ENCODE data around the gene ABL1. TPM values are rescaled to one million over a fixed set of nuclear protein-coding genes. Genes with fewer than 3 reads are reported as not detected.

Gene ABL1
- total and polyA plus RNA-seq, 2 of the 13 experiments (the other 11 are each of a cell fraction or from before 2014, with no cell fraction given): 10.8 to 20.4 TPM

GRCh38 chr9:130884111-130884531 lies 49.1 kb downstream of the ABL1 start:
- in situ Hi-C loops (cut with HindIII; ENCODE audit: extremely low pct_ligation_motif_present, low pct_unique_long_range_greater_than_20kb) (no loop called here), intact Hi-C loops (cut with micrococcal nuclease; ENCODE audit: unreplicated experiment) (no loop called here)
- 97% methylated on average over 20 of the region's 25 CpGs for WGBS (ENCODE audit: low lambda C conversion rate)
- Histone ChIP-seq H3K9ac (ENCODE audit: insufficient read depth, low read depth, low read length) (no peak overlapping the region), H3K4me3 (replicated peaks in 1 of 3; ENCODE audit: insufficient read depth in 1 of 3, low read depth in 2 of 3, low read length in 3 of 3) (no peak overlapping the region), H3K4me2 (ENCODE audit: low read depth, low read length) (no peak overlapping the region), H3K4me1 (ENCODE audit: insufficient read depth, low read length) (no peaks in the 10 kb centered on the region), H2AFZ (ENCODE audit: low read length) (no peak overlapping the region), H4K20me1 (ENCODE audit: insufficient read depth, low read length) (0 out of 2 replicates have a peak, but pooled peaks cover 3% of the 10 kb centered on the region), H3K36me3 (replicated peaks in 1 of 2; ENCODE audit: control insufficient read depth in 1 of 2, insufficient read depth in 2 of 2, low read length in 2 of 2) (peaks cover 27 to 92% of the 10 kb centered on the region in 2 experiments), H3K9me3 (ENCODE audit: low read length) (no peaks in the 10 kb centered on the region), H3K27me3 (ENCODE audit: control insufficient read depth in 1 of 2, insufficient read depth in 2 of 2, low read length in 2 of 2) (no peaks in the 10 kb centered on the region), H3K27ac (ENCODE audit: extremely low read length, insufficient read depth, low read length) (no peak overlapping the region), H3K79me2 (ENCODE audit: insufficient read depth, low read length) (no peaks in the 10 kb centered on the region)
- ChIA-PET CTCF (ENCODE audit: low intra/inter-chr PET ratio, low total read pairs) (no interaction called here), POLR2A (no interaction called here)
- DNase-seq (ENCODE audit: low spot score): no peak
- BruUV-seq (replicated peaks): no TSS peak
- no peak for ATAC-seq
- TF ChIP-seq MED13 (CRISPR knock-in tag; IDR thresholded peaks at IDR 0.05) (no peak), AGO2 (optimal IDR thresholded peaks at IDR 0.05; ENCODE audit: low read depth, low read length) (peak; percentile 11), CENPBD1 (CRISPR knock-in tag; IDR thresholded peaks at IDR 0.05; ENCODE audit: borderline replicate concordance, low read depth) (no peak)
- TF ChIP-seq, protein P1, sequence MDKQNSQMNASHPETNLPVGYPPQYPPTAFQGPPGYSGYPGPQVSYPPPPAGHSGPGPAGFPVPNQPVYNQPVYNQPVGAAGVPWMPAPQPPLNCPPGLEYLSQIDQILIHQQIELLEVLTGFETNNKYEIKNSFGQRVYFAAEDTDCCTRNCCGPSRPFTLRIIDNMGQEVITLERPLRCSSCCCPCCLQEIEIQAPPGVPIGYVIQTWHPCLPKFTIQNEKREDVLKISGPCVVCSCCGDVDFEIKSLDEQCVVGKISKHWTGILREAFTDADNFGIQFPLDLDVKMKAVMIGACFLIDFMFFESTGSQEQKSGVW (CRISPR knock-in tag; IDR thresholded peaks at IDR 0.05; ENCODE audit: borderline replicate concordance): no peak
- TF ChIP-seq, protein P2, sequence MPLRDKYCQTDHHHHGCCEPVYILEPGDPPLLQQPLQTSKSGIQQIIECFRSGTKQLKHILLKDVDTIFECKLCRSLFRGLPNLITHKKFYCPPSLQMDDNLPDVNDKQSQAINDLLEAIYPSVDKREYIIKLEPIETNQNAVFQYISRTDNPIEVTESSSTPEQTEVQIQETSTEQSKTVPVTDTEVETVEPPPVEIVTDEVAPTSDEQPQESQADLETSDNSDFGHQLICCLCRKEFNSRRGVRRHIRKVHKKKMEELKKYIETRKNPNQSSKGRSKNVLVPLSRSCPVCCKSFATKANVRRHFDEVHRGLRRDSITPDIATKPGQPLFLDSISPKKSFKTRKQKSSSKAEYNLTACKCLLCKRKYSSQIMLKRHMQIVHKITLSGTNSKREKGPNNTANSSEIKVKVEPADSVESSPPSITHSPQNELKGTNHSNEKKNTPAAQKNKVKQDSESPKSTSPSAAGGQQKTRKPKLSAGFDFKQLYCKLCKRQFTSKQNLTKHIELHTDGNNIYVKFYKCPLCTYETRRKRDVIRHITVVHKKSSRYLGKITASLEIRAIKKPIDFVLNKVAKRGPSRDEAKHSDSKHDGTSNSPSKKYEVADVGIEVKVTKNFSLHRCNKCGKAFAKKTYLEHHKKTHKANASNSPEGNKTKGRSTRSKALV (CRISPR knock-in tag; IDR thresholded peaks at IDR 0.05): no peak
- no peak for FAIRE-seq

All from HepG2 (cell line).